Activated CD8-positive, alpha-beta memory T cell treated with anti-CD3 and anti-CD28 coated beads for 36 hours (primary cell): ENCODE results near the gene SCAMP2. TPM values are rescaled to one million over a fixed set of nuclear protein-coding genes. Genes with fewer than 3 reads are reported as not detected.

Source experiments
- CTCF ChIA-PET: fragments of 350-600 bp; sonication (Branson Sonifier 250); formaldehyde crosslinking; loops from one replicate; lab custom pipeline; 2021; ENCODE audit warnings: antibody characterized with exemption; lab: Charles Lee
- POLR2A ChIA-PET: fragments of 350-600 bp; sonication (Branson Sonifier 250); formaldehyde crosslinking; loops from one replicate; lab custom pipeline; 2021; ENCODE audit warnings: antibody characterized with exemption; lab: Charles Lee
- total RNA-seq, 2 experiments: library from RNA; stranded (reverse); gene quantifications; one replicate each; pipeline ENCODE4 v1.2.3, GENCODE V29; 2021

SCAMP2 gene
- total RNA-seq, 2 experiments from 2014 or later = 71.1 to 73.3 TPM

- POLR2A ChIA-PET = interaction anchor here (0.6 kb wide), 1 partner anchor 70 kb away, joined by 4 read pairs; no protein-coding TSS in a partner anchor
Observed at GRCh38 chr15:74851960-74852359, 21.2 kb downstream of the SCAMP2 start.

DNA sequence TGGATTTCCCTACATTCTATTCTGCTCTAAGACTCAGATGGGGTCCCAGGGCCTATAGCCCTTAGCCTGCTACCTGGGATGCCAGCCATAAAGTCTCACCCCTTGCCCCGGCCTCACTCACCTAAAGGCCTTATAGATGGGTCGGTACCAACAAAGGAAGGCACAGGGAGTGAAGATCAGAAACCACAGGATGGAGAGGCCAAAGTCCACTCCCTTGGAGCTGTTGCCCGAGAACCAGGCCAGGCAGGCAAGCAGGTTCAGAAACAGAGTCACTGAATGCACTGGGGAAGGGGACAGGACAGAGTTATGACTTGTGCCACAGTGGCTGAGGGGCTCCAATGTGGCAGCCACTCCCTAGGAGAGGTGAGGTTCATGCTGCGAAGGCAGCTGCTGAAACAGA lies 22.8 kb downstream of the SCAMP2 start:
- ChIA-PET POLR2A (no interaction called here), CTCF (no interaction called here)

More at GRCh38 chr15:74851960-74852359, 21.2 kb downstream of the SCAMP2 start:
- CTCF ChIA-PET = no interaction called here

DNA sequence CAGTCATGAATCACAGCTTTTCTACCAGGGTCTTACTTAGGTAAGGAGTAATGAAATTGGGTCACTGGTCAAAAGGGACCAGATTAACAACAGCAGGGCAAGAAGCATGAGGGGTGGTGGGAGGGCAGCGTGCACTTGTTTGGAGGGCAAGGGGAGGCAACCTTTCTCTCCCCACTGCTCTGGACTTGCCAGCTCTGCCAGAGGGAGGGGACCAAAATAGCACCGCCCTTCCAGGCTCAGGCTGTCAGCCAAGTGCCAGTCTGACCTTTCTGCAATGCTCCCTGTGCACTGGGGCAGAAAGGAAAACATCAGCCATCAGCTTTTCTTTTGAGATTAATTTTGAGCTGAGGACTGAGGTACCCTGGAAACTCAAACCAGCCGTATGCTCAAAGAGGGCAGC lies 25.7 kb downstream of the SCAMP2 start:
- ChIA-PET POLR2A (no interaction called here), CTCF (interaction anchor here (0.6 kb wide), 2 partner anchors 37 to 122 kb away, joined by 3 to 4 read pairs; no protein-coding TSS in a partner anchor)

DNA sequence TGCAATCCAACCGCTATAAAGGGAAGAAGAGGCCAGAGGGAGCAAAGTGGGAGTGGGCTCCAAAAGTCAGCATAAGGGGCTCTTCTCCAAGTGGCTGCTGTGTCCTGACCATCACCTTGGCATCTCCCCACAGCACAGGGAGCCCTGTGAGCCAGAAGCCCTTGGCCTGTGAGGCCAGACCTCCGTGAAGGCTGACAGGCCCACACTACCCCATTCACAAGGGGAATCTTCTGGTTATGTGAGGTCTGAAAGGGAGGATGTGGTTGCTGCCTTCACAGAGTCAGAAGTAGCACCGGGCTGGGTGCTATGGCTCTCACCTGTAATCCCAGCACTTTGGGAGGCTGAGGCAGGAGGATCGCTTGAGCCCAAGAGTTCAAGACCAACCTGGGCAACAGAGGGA lies 27.6 kb downstream of the SCAMP2 start:
- POLR2A ChIA-PET = interaction anchor here (0.9 kb wide), 1 partner anchor 25 kb away, joined by 3 read pairs; no protein-coding TSS in a partner anchor
- CTCF ChIA-PET = interaction anchor here (1.1 to 2.7 kb wide), 6 partner anchors 24 to 75 kb away, joined by 3 to 16 read pairs (median 5); no protein-coding TSS in a partner anchor

DNA sequence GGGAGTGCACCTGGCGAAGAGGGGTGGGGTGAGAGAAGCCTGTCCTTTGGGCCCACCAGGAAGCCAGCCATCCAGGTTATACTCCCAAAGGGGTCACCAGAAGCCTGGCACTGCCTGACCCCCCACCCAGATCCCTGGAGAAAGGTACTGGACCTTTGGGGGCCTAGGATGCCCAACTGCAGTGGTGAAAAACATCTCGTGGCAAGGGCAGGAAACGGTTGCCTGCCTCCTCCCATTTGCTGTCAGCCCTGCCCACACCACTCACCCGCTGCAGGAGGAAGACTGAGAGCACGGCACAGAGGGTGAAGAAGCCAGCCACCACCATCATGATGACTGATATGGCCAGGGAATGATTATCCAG lies 28.0 kb downstream of the SCAMP2 start:
- ChIA-PET POLR2A (interaction anchor here (0.9 kb wide), 1 partner anchor 25 kb away, joined by 3 read pairs; no protein-coding TSS in a partner anchor), CTCF (interaction anchor here (0.9 to 2.7 kb wide), 11 partner anchors 10 to 76 kb away, joined by 3 to 16 read pairs (median 4); partner anchors contain the start of gene FAM219B)

DNA sequence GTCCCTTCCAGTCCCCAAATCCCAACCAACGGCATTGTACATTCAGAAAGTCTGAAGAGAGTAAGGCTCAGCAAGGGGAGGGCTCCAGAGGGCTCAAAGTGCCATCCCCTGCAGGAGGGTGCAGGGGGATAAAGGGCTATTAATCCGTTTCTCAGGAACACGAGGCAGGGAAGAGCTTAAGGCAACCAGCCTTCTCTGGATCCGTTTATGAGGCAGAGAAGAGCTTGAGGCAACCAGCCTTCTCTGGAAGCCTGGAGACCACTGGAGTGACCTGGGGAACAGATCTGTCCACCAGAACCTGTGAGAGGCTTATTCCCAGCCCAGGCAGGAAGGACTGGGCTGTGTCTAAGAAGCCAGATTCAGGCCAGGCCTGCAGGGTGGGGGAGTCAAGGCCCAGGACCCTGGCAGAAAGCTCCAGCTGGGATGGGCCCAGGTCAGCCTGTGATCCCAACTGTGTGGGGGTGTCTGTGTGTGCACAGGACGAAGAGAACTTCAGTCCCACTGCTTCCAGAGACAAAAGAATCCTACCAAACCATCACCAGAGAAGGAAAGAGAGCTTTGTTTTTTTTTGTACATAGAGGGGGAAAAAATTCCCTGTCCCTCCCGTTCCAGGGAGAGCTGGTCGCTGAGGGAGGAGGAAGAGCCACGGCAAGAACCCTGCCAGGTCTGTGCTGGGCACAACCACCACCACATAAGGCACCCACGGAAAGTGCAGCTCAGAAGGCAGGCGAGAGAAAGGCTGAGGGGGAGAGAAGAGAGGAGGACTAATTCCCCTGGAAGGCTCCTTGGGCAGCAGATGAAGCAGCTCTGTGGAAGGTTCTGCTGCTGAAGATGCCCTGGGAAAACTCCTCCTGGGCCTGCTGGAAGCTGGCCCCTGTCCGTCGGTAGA lies 28.6 kb downstream of the SCAMP2 start:
- POLR2A ChIA-PET = interaction anchor here (0.9 to 1.1 kb wide), 2 partner anchors 26 to 57 kb away, joined by 3 read pairs; no protein-coding TSS in a partner anchor
- CTCF ChIA-PET = interaction anchor here (0.9 to 2.7 kb wide), 12 partner anchors 9 to 76 kb away, joined by 3 to 16 read pairs (median 4); partner anchors contain the start of gene FAM219B

GRCh38 chr15:74843891-74844299 lies 29.3 kb downstream of the SCAMP2 start:
- CTCF ChIA-PET = interaction anchor here (0.6 to 2.7 kb wide), 11 partner anchors 9 to 63 kb away, joined by 3 to 16 read pairs (median 4); partner anchors contain the start of gene CPLX3
- POLR2A ChIA-PET = interaction anchor here (0.6 to 1.1 kb wide), 3 partner anchors 51 to 68 kb away, joined by 3 read pairs; no protein-coding TSS in a partner anchor

DNA sequence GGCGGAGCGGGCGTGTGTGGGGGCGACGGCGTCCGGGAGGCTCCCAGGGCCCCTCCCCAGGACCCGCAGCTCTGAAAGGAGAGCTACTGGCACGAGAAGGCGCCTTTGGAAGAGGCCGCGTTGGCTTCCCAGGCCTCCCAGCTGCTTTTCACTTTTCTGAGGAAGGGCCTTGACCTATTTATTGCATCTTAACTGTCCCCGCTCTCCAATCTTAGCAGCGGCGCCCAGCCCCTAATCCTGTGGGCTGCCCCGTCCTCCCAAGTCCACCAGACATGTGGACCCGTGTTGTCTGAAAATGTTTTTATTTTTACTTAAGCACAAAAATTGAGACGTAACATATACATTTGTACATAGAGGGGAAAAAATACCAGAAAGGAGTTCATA lies 29.7 kb downstream of the SCAMP2 start:
- ChIA-PET POLR2A (interaction anchor here (0.6 to 1.4 kb wide), 4 partner anchors 26 to 71 kb away, joined by 3 to 6 read pairs (median 3); no protein-coding TSS in a partner anchor), CTCF (interaction anchor here (0.6 to 2.7 kb wide), 10 partner anchors 12 to 211 kb away, joined by 3 to 16 read pairs (median 4); partner anchors contain the start of gene CPLX3)

DNA sequence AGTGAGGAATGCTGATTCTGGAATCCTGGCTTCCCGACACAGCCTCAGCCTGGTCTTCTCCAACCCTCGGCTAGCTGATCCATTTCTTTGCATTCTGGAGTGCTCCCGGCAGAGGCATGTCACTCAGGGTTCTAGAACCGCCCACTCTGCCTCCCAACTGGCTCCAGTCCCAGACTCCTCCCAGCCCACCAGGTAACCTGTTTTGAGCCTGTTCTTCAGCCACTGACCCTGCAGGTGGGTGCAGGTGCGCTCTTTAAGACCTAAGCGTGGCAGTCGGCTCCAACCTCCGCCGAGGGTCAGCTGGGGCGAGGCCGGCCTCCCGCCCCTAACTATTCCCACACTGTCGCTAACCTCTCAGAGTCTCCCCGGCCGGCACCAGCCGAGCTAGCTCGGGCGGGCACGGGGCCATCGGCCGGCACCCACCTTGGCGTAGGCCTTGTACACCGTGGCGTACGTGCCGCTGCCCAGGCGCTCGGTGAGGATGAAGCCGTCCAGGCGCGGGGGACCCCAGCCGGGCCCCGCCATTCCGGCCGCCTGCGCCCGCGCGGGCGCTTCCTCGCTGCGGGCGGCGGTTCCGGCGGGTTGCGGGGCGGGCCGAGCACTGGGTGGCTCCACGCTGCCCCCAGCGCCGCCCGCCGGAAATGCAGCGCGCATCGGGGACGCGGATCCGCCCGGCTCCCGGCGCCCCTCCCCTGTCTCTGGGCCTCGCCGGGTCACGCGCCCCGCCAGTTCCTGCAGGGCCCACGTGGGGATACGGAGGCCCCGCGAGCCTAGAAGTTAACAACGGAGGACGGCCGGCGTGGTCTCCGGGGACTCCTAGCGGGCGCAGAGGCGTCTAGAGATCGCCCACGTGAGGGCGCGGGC lies 30.4 kb downstream of the SCAMP2 start, which contains the start of gene ULK3:
Gene ULK3 (minus strand): TSS at position 576 of the 864 bp plus-strand sequence. CDS start 51 bp downstream, at position 525.
- POLR2A ChIA-PET = interaction anchor here (0.6 to 1.4 kb wide), 4 partner anchors 27 to 214 kb away, joined by 3 to 6 read pairs (median 3); no protein-coding TSS in a partner anchor
- CTCF ChIA-PET = interaction anchor here (0.9 to 2.7 kb wide), 11 partner anchors 12 to 211 kb away, joined by 3 to 16 read pairs (median 4); partner anchors contain the start of gene CPLX3

- ChIA-PET CTCF (interaction anchor here (0.9 to 2.6 kb wide), 5 partner anchors 37 to 73 kb away, joined by 3 to 11 read pairs (median 7); no protein-coding TSS in a partner anchor), POLR2A (interaction anchor here (1.4 kb wide), 1 partner anchor 28 kb away, joined by 6 read pairs; no protein-coding TSS in a partner anchor)
Observed at GRCh38 chr15:74841891-74842373, 31.2 kb downstream of the SCAMP2 start.

GRCh38 chr15:74840851-74841775 lies 32.1 kb downstream of the SCAMP2 start:
- ChIA-PET CTCF (interaction anchor here (1.2 to 2.6 kb wide), 2 partner anchors 70 to 72 kb away, joined by 5 to 11 read pairs; no protein-coding TSS in a partner anchor), POLR2A (no interaction called here)

DNA sequence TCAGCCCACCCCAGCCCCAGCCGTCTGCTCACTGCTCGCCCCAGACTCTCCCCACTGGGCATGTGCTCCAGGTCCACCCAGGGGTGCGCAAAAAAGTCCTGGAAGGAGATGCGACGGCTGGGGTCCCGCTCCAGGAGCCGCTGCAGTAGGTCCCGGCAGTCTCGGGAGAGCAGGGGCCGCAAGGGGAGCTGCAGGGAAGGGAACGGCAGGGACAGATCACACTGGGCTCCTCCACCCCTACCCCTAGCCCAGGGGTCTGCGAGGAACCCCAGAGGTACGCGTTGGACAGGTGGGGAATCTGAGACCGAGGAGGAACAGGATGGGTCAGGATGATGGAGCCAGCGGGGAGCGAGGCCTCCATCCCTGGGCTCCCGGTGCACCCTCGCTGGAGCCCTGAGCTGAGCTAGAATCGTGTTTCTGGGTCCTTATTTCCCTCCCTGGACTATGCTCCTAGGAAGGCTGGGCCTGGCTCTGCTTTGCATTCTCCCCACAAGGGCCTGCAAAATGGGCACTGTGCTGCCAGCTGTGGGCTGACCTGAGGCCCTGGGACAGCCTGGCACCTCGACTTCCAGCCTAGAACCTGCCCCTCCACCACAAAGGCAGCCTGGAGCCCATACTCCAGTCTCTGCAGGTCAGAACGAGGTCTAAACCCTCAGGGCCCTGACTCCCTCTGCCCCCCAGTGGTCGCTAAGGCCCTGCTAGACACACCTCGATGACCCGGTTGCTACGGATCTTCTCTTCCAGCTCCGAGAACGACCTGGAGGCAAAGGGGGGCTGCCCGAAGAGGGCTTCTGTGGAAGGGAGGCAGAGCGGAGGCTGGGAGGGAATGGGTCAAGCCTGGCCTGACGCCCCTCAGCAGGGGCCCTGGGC lies 33.4 kb downstream of the SCAMP2 start:
- ChIA-PET CTCF (interaction anchor here (1.2 kb wide), 1 partner anchor 71 kb away, joined by 5 read pairs; no protein-coding TSS in a partner anchor), POLR2A (no interaction called here)

DNA sequence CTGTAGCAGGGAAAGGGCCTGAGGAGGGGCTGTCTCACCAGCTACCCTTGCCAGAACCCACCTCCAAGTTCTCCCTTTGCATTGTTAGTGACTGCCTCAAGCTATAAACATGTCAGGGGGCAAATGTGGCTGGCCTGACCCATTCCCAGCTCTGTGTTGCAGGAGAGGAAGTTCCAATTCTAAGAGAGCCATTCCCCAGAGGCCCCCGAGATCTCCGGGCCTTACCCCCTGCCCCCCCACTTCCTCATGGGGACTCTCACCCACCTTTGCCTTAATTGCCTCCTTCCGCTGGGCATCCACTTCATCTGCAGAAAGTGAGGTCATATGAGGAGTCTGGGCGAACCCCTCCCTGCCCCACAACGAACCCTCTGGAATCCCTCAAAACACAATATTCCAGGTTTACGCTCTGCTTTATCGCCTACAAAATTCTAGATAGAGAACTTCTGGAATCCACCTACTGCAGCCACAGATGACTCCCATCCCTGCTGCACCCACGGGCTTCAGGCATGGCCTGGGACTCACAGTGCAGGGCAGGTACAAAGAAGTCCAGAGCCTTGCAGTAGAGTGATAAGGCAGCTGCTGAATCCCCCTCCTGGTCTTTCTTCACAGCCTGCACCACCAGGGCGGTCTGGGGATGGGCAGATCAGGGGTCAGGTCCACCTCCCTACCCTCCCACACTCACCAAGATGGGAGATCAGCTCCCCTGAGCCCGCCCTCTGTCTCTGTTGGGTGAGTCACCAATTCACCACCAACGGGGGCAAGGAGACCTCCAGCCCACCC lies 34.2 kb downstream of the SCAMP2 start:
- ChIA-PET POLR2A (interaction anchor here (0.6 kb wide), 1 partner anchor 60 kb away, joined by 3 read pairs; no protein-coding TSS in a partner anchor), CTCF (interaction anchor here (1.1 kb wide), 1 partner anchor 10 kb away, joined by 3 read pairs; no protein-coding TSS in a partner anchor)

GRCh38 chr15:74838137-74838516 lies 35.0 kb downstream of the SCAMP2 start:
- CTCF ChIA-PET = interaction anchor here (1.1 to 3.0 kb wide), 2 partner anchors 9 to 69 kb away, joined by 3 to 8 read pairs; no protein-coding TSS in a partner anchor
- POLR2A ChIA-PET = no interaction called here
